Spleen (tissue), 7 donors: ENCODE data around the gene PRG3.

Experiments
- CTCF ChIP-seq, 11 experiments: fragments of 200-600 bp in 7 of 11; fragments of 450-650 bp in 4 of 11; sonication (generic) in 4 of 11; IDR thresholded peaks in 8 of 11; conservative IDR thresholded peaks in 3 of 11; 1 replicate in 7 of 11; 2 replicates in 4 of 11; pipeline versions ENCODE4 v1.4.0 to v1.8.0; 2016 to 2021; ENCODE audit warnings: antibody characterized with exemption in 11 of 11, inconsistent platforms in 4 of 11, mild to moderate bottlenecking in 1 of 11
- POLR2A ChIP-seq, 3 donors: fragments of 450-650 bp; IDR thresholded peaks; one replicate each; pipeline ENCODE4 v1.5.1; 2017; ENCODE audit warnings: antibody characterized with exemption in 3 of 3, mild to moderate bottlenecking in 1 of 3
- POLR2AphosphoS5 ChIP-seq, 3 donors: sonication (generic); formaldehyde crosslinking; IDR thresholded peaks; one replicate each; pipeline ENCODE4 v1.5.1; 2017; ENCODE audit warnings: antibody characterized with exemption in 3 of 3
- donor health status: DM: no; HTN: no; CAD: no; lungs with moderate emphysema.
- donor health status: DM: no; HTN: no; CAD: no.
- donor health status: DM: no; HTN: no; CAD: no.

- TF ChIP-seq CTCF (IDR thresholded peaks at IDR 0.05 in 8 of 11, conservative IDR thresholded peaks at IDR 0.05 in 3 of 11): no peak
- no peak for TF ChIP-seq POLR2AphosphoS5 (IDR thresholded peaks at IDR 0.05)
- TF ChIP-seq POLR2A (IDR thresholded peaks at IDR 0.05): no peak
These were observed 11.3 kb upstream of the PRG3 start for GRCh38 chr11:57392066-57392762.
